Karpas-422 (cell line): Measurements from ENCODE around the gene BMPR1A. TPM values are rescaled to one million over a fixed set of nuclear protein-coding genes. Genes with fewer than 3 reads are reported as not detected.

Source experiments
- DNase-seq: peaks from one replicate; pipeline ENCODE4 v3.0.0-alpha.2; 2015
- H2AFZ ChIP-seq: fragments of 200-600 bp; sonication (generic); 2 replicates; pipeline ENCODE4 v1.6.1; 2014; ENCODE audit warnings: antibody characterized with exemption, low read length, mixed read lengths
- H3K27ac ChIP-seq: fragments of 200-600 bp; sonication (generic); 2 replicates; pipeline ENCODE4 v1.5.1; 2014; ENCODE audit warnings: mild to moderate bottlenecking, low read length, moderate library complexity
- H3K27me3 ChIP-seq: fragments of 200-600 bp; sonication (generic); 2 replicates; pipeline ENCODE4 v1.6.1; 2014; ENCODE audit warnings: low read length, mixed read lengths
- H3K36me3 ChIP-seq: fragments of 200-600 bp; sonication (generic); 2 replicates; pipeline ENCODE4 v1.6.1; 2014; ENCODE audit warnings: low read length, mixed read lengths; ENCODE audit not compliant: insufficient read depth
- H3K4me1 ChIP-seq: fragments of 200-600 bp; sonication (generic); 2 replicates; pipeline ENCODE4 v1.6.1; 2014; ENCODE audit warnings: mild to moderate bottlenecking, low read length, mixed read lengths
- H3K4me2 ChIP-seq: fragments of 200-600 bp; sonication (generic); 2 replicates; pipeline ENCODE4 v1.6.1; 2014; ENCODE audit warnings: low read length, low read depth, mild to moderate bottlenecking; ENCODE audit not compliant: poor library complexity, severe bottlenecking
- H3K4me3 ChIP-seq: fragments of 200-600 bp; sonication (generic); 2 replicates; pipeline ENCODE4 v1.5.1; 2014; ENCODE audit warnings: mild to moderate bottlenecking, antibody characterized with exemption, low read length, mixed read lengths
- H3K79me2 ChIP-seq: fragments of 200-600 bp; sonication (generic); 2 replicates; pipeline ENCODE4 v1.6.1; 2014; ENCODE audit warnings: mild to moderate bottlenecking, low read length, mixed read lengths
- H3K9ac ChIP-seq: fragments of 200-600 bp; sonication (generic); 2 replicates; pipeline ENCODE4 v1.6.0; 2014; ENCODE audit warnings: low read length
- H3K9me2 ChIP-seq: fragments of 200-600 bp; sonication (generic), shearing (Covaris generic); replicated peaks from 2 replicates; pipeline ENCODE4 v1.6.0; 2014; ENCODE audit warnings: mild to moderate bottlenecking, low read length, moderate library complexity; ENCODE audit not compliant: insufficient read depth
- H3K9me3 ChIP-seq: fragments of 300-700, 200-600 bp; sonication (generic); 2 replicates; pipeline ENCODE4 v1.6.1; 2014; ENCODE audit warnings: low read length, mixed read lengths
- H4K20me1 ChIP-seq: fragments of 200-600 bp; sonication (generic); 2 replicates; pipeline ENCODE4 v1.6.1; 2014; ENCODE audit warnings: mild to moderate bottlenecking, antibody characterized with exemption, low read length, low read depth; ENCODE audit not compliant: insufficient read depth
- total RNA-seq: library from RNA; depleted of rRNA; stranded (reverse); fragments of >200 nt; shearing (Covaris generic); gene quantifications from 2 replicates; pipeline ENCODE4 v1.2.3, GENCODE V29; 2014; ENCODE audit warnings: low replicate concordance

BMPR1A gene
- total RNA-seq, 1 experiment from 2014 or later = 2.2 TPM

GRCh38 chr10:86795353-86795752, 38.9 kb downstream of the BMPR1A start:
- Histone ChIP-seq H3K4me3 (no peak overlapping the region), H3K9me3 (no peaks in the 10 kb centered on the region), H2AFZ (no peak overlapping the region), H3K4me1 (peaks cover 5% of the 10 kb centered on the region), H3K79me2 (no peaks in the 10 kb centered on the region), H3K27ac (no peak overlapping the region), H3K9ac (no peak overlapping the region), H3K4me2 (no peak overlapping the region), H3K36me3 (no peaks in the 10 kb centered on the region), H3K27me3 (no peaks in the 10 kb centered on the region), H3K9me2 (no peaks in the 10 kb centered on the region), H4K20me1 (no peaks in the 10 kb centered on the region)
- DNase-seq = no peak

DNA sequence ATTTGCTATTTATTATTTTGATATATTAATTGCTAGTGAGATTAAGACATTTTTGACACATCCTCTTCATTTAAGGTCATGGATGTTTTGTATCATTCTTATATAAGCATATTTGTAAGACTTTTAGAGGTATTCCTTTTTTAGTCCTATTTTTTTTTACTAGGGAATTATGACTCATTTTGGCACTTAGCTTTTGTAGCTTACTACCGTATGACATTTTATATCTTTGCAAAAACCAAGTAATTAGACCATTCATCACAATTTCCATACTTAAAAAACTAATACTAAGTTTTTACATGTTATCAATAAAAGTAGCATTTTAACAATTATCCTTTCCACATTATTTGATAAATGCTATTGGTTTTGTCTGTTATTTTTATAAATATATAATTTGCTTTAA, 41.6 kb downstream of the BMPR1A start:
- Histone ChIP-seq H3K4me1 (peaks cover 5% of the 10 kb centered on the region), H3K4me3 (no peak overlapping the region), H3K9ac (no peak overlapping the region), H2AFZ (no peak overlapping the region), H4K20me1 (no peaks in the 10 kb centered on the region), H3K27me3 (no peaks in the 10 kb centered on the region), H3K27ac (no peak overlapping the region), H3K4me2 (no peak overlapping the region), H3K9me3 (no peaks in the 10 kb centered on the region), H3K9me2 (no peaks in the 10 kb centered on the region), H3K79me2 (no peaks in the 10 kb centered on the region), H3K36me3 (no peaks in the 10 kb centered on the region)
- no peak for DNase-seq

DNA sequence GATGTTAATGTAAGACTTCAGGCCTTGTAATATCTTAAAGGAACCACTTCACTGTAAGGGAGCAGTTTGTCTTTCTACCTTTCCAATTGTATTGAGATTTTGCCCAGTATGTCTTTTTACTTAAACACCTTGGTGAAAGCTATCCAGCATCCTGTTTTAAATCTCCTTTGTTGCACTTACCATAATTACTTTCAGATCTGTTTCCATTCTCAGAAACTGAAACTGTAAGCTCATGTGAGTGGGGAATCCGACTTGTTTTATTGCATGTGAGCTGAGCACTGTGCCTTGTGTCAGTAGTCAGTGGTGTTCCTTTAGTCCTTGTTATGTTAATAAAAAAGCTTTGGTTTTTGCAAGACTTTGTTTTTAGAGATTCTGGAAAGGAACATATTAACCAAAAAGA, 42.2 kb downstream of the BMPR1A start:
- Histone ChIP-seq H3K36me3 (no peaks in the 10 kb centered on the region), H3K4me3 (no peak overlapping the region), H4K20me1 (no peaks in the 10 kb centered on the region), H3K27ac (no peak overlapping the region), H3K9ac (no peak overlapping the region), H3K79me2 (no peaks in the 10 kb centered on the region), H3K4me2 (no peak overlapping the region), H2AFZ (no peak overlapping the region), H3K4me1 (peaks cover 5% of the 10 kb centered on the region), H3K27me3 (no peaks in the 10 kb centered on the region), H3K9me2 (no peaks in the 10 kb centered on the region), H3K9me3 (no peaks in the 10 kb centered on the region)
- DNase-seq = no peak

GRCh38 chr10:86799188-86799845, 42.9 kb downstream of the BMPR1A start:
- Histone ChIP-seq H3K27me3 (no peaks in the 10 kb centered on the region), H3K27ac (no peak overlapping the region), H3K79me2 (no peaks in the 10 kb centered on the region), H3K9me2 (no peaks in the 10 kb centered on the region), H3K9me3 (no peaks in the 10 kb centered on the region), H3K4me3 (no peak overlapping the region), H3K4me2 (no peak overlapping the region), H3K36me3 (no peaks in the 10 kb centered on the region), H2AFZ (no peak overlapping the region), H4K20me1 (no peaks in the 10 kb centered on the region), H3K4me1 (peaks cover 5% of the 10 kb centered on the region), H3K9ac (no peak overlapping the region)
- no peak for DNase-seq

GRCh38 chr10:86801995-86802394, 45.6 kb downstream of the BMPR1A start:
- H3K9me3 ChIP-seq = no peaks in the 10 kb centered on the region
- H3K4me2 ChIP-seq = no peak overlapping the region
- H3K27me3 ChIP-seq = no peaks in the 10 kb centered on the region
- no peak overlapping the region for H3K27ac ChIP-seq
- H3K9ac ChIP-seq = no peak overlapping the region
- no peaks in the 10 kb centered on the region for H3K4me1 ChIP-seq
- H3K4me3 ChIP-seq = no peak overlapping the region
- no peaks in the 10 kb centered on the region for H3K36me3 ChIP-seq
- no peaks in the 10 kb centered on the region for H4K20me1 ChIP-seq
- DNase-seq = no peak
- no peaks in the 10 kb centered on the region for H3K9me2 ChIP-seq
- no peak overlapping the region for H2AFZ ChIP-seq
- H3K79me2 ChIP-seq = no peaks in the 10 kb centered on the region

DNA sequence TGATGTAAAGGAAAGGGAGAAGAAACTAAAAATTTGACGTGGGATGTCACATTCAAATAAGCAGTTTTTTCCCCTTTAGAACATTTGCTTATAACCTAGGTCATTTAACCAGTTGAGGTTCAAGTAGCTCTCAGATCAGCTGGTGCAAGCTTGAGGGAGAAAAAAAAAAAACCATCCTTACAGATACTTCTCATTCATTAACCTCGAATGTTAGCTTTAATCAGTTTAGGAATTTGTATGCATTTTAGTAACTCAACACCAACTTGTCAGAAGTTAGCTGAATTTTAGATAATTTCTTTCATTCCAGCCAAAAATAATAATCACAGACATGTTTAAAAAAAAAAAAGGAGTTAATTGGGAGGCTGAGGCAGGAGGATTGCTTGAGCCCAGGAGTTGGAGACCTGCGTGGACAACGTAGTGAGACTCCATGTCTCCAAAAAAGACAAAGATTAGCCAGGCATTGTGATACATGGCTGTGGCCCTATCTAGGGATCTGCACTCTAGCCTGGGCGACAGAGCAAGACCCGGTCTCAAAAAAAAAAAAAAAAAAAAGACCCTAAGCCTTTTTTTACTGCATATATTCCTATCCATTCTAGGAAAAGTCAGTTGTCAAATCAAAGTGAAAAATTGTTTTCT, 46.2 kb downstream of the BMPR1A start:
- H4K20me1 ChIP-seq = no peaks in the 10 kb centered on the region
- H3K4me1 ChIP-seq = no peaks in the 10 kb centered on the region
- H3K9me3 ChIP-seq = no peaks in the 10 kb centered on the region
- H3K27me3 ChIP-seq = no peaks in the 10 kb centered on the region
- no peak for DNase-seq
- no peaks in the 10 kb centered on the region for H3K79me2 ChIP-seq
- no peaks in the 10 kb centered on the region for H3K9me2 ChIP-seq
- H3K9ac ChIP-seq = no peak overlapping the region
- H3K4me3 ChIP-seq = no peak overlapping the region
- H3K36me3 ChIP-seq = no peaks in the 10 kb centered on the region
- H2AFZ ChIP-seq = no peak overlapping the region
- no peak overlapping the region for H3K27ac ChIP-seq
- H3K4me2 ChIP-seq = no peak overlapping the region

DNA sequence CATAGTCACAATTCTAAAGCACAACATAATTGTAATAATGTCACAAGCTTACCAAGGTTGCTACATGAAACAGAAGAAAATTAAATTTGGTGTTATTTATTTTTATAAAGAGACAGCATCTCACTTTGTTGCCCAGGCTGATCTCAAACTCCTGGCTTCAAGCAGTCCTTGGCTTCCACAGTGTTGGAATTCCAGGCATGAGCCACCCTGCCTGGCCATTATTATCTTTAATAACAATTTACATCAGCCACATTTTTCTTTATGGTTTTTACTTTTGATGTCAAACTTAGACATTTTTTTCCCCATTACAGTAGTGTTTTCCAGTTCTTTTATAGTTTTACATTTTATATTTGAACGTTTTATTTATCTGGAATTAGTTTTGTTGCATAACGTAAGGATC, 46.7 kb downstream of the BMPR1A start:
- Histone ChIP-seq H3K36me3 (no peaks in the 10 kb centered on the region), H2AFZ (no peak overlapping the region), H3K9me3 (no peaks in the 10 kb centered on the region), H3K4me1 (no peaks in the 10 kb centered on the region), H3K9ac (no peak overlapping the region), H3K4me3 (no peak overlapping the region), H4K20me1 (no peaks in the 10 kb centered on the region), H3K79me2 (no peaks in the 10 kb centered on the region), H3K27ac (no peak overlapping the region), H3K4me2 (no peak overlapping the region), H3K27me3 (no peaks in the 10 kb centered on the region), H3K9me2 (no peaks in the 10 kb centered on the region)
- DNase-seq = no peak

DNA sequence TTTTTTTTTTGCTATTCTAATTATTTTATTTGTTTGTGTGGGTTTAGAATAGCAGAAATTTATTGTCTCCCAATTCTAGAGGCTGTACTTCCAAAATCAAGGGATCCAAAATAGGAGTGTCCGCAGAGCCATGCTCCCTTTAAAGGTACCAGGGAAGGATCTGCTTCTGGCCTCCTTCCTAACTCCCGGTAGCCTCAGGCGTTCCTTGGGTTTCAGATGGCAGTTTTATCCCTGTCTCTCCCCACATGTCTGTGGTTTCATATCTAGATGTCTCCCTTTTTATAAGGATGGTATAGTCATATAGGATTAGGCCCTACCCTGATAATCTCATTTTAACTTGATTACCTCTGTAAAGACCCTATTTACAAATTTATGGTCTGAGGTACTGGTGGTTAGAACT, 48.4 kb downstream of the BMPR1A start:
- Histone ChIP-seq H3K27me3 (no peaks in the 10 kb centered on the region), H3K9ac (no peak overlapping the region), H3K9me3 (no peaks in the 10 kb centered on the region), H3K36me3 (no peaks in the 10 kb centered on the region), H2AFZ (no peak overlapping the region), H4K20me1 (no peaks in the 10 kb centered on the region), H3K4me2 (no peak overlapping the region), H3K9me2 (no peaks in the 10 kb centered on the region), H3K4me1 (no peaks in the 10 kb centered on the region), H3K27ac (no peak overlapping the region), H3K4me3 (no peak overlapping the region), H3K79me2 (no peaks in the 10 kb centered on the region)
- no peak for DNase-seq
